ENCODE results near the gene RCAN2. TPM values are rescaled to one million over a fixed set of nuclear protein-coding genes. Genes with fewer than 3 reads are reported as not detected.

Gene RCAN2
- total and polyA plus RNA-seq, 9 of the 15 experiments (the other 6 are each of a cell fraction or from before 2014, with no cell fraction given), result 0.04 TPM; not detected in 8

- FAIRE-seq (no peak), DNase-seq (ENCODE audit: extremely low read depth in 1 of 4, low spot score in 3 of 4) (no peak), ATAC-seq (no peak)
- in situ Hi-C loops (cut with MboI), result no loop called here
- Histone ChIP-seq H3K9ac (ENCODE audit: insufficient read depth in 1 of 2, low read depth in 2 of 2, low read length in 2 of 2) (no peak overlapping the region), H3K4me2 (ENCODE audit: insufficient read depth, low read length) (no peak overlapping the region), H3K4me3 (no peak overlapping the region), H3K27me3 (ENCODE audit: control insufficient read depth in 2 of 2, insufficient read depth in 2 of 2, low read length in 2 of 2) (peaks cover 3 to 7% of the 10 kb centered on the region in 2 experiments; a peak in 1 of 5 replicates), H3K4me1 (replicated peaks in 1 of 2; ENCODE audit: control insufficient read depth in 2 of 2, insufficient read depth in 2 of 2, low read length in 2 of 2) (peaks cover 0 to 5% of the 10 kb centered on the region in 2 experiments; a peak in 2 of 5 replicates), H3K27ac (ENCODE audit: extremely low read depth, low read depth, low read length) (no peak overlapping the region), H2AFZ (ENCODE audit: low read depth, low read length) (no peak overlapping the region), H3K36me3 (ENCODE audit: control insufficient read depth, insufficient read depth, low read length) (no peaks in the 10 kb centered on the region), H3K9me3 (replicated peaks; ENCODE audit: control insufficient read depth, insufficient read depth, low read depth, low read length) (no peaks in the 10 kb centered on the region), H4K20me1 (replicated peaks; ENCODE audit: control insufficient read depth, insufficient read depth, low read length) (no peaks in the 10 kb centered on the region), H3K79me2 (ENCODE audit: control insufficient read depth, insufficient read depth, low read length) (no peaks in the 10 kb centered on the region), H3K9me1 (ENCODE audit: control insufficient read depth, insufficient read depth, low read length) (no peaks in the 10 kb centered on the region)
- ChIA-PET CTCF (ENCODE audit: low intra/inter-chr PET ratio) (no interaction called here), POLR2A (no interaction called here)
- TF ChIP-seq EWSR1 (IDR thresholded peaks at IDR 0.05; ENCODE audit: borderline replicate concordance, low read depth, partially characterized antibody), result no peak
- no peak for TF ChIP-seq TGIF2 (CRISPR knock-in tag; IDR thresholded peaks at IDR 0.05)
- no peak for TF ChIP-seq ZC3H4 (CRISPR knock-in tag; IDR thresholded peaks at IDR 0.05; ENCODE audit: borderline replicate concordance)
- TF ChIP-seq SMARCC2 (IDR thresholded peaks at IDR 0.05; ENCODE audit: low read depth), result no peak
- no peak for TF ChIP-seq CBX1 (IDR thresholded peaks at IDR 0.05; ENCODE audit: low read depth)
- TF ChIP-seq THAP7 (CRISPR knock-in tag; IDR thresholded peaks at IDR 0.05), result no peak
- no peak for TF ChIP-seq ADNP (tag; IDR thresholded peaks at IDR 0.05)
- TF ChIP-seq CREB3 (tag; conservative IDR thresholded peaks at IDR 0.05; ENCODE audit: low read depth), result no peak
- TF ChIP-seq IRF9 (tag; IDR thresholded peaks at IDR 0.05), result no peak
- TF ChIP-seq MYC (IDR thresholded peaks at IDR 0.05; ENCODE audit: low read depth, low read length), result no peak
- TF ChIP-seq MYC (CRISPR knock-in tag; IDR thresholded peaks at IDR 0.05; ENCODE audit: borderline replicate concordance, low read depth), result no peak
- no peak for TF ChIP-seq ARID4B (CRISPR knock-in tag; IDR thresholded peaks at IDR 0.05)
- TF ChIP-seq MEF2A (IDR thresholded peaks at IDR 0.05; ENCODE audit: control insufficient read depth, low read depth, low read length), result no peak
- TF ChIP-seq CXXC5 (CRISPR knock-in tag; IDR thresholded peaks at IDR 0.05), result no peak
- TF ChIP-seq SAFB (IDR thresholded peaks at IDR 0.05; ENCODE audit: borderline replicate concordance, low read depth, low read length), result no peak
- TF ChIP-seq HOXB6 (CRISPR knock-in tag; IDR thresholded peaks at IDR 0.05; ENCODE audit: borderline replicate concordance), result no peak
- BruUV-seq (replicated peaks), result no TSS peak
- 2% methylated on average over 4 of the region's 4 CpGs for WGBS (ENCODE audit: insufficient coverage, low coverage, missing lambda C conversion rate)
- intact Hi-C loops (cut with micrococcal nuclease), result no loop called here
These were observed 319.1 kb downstream of the RCAN2 start for GRCh38 chr6:46172176-46172575.

All from K562 (cell line).